ENCODE data around the gene RBM19. TPM values are rescaled to one million over a fixed set of nuclear protein-coding genes. Genes with fewer than 3 reads are reported as not detected.

The RBM19 gene
- total RNA-seq, 2 donors from 2014 or later: 15.3 to 15.6 TPM

GRCh38 chr12:113962733-113963132 lies 3.4 kb downstream of the RBM19 start:
- Histone ChIP-seq H3K36me3 (peaks cover 46% of the 10 kb centered on the region), H3K4me1 (peaks cover 0 to 16% of the 10 kb centered on the region in 2 donors), H3K27ac (no peak overlapping the region), H3K4me3 (no peak overlapping the region), H3K27me3 (no peaks in the 10 kb centered on the region), H3K9me3 (no peaks in the 10 kb centered on the region)
- DNase-seq (ENCODE audit: low spot score): no peak
- no peak for TF ChIP-seq CTCF (IDR thresholded peaks at IDR 0.05)

GRCh38 chr12:113961921-113962710 lies 4.0 kb downstream of the RBM19 start:
- no peak for TF ChIP-seq CTCF (IDR thresholded peaks at IDR 0.05)
- Histone ChIP-seq H3K27me3 (no peaks in the 10 kb centered on the region), H3K4me1 (peaks cover 0 to 13% of the 10 kb centered on the region in 2 donors), H3K36me3 (peaks cover 52% of the 10 kb centered on the region), H3K27ac (no peak overlapping the region), H3K9me3 (no peaks in the 10 kb centered on the region), H3K4me3 (no peak overlapping the region)
- no peak for DNase-seq (ENCODE audit: low spot score)

GRCh38 chr12:113960030-113960429 lies 6.1 kb downstream of the RBM19 start:
- H3K4me1 ChIP-seq: no peaks in the 10 kb centered on the region
- no peak for TF ChIP-seq CTCF (IDR thresholded peaks at IDR 0.05)
- no peaks in the 10 kb centered on the region for H3K27me3 ChIP-seq
- H3K27ac ChIP-seq: no peak overlapping the region
- peaks cover 65% of the 10 kb centered on the region for H3K36me3 ChIP-seq
- DNase-seq (ENCODE audit: low spot score): no peak
- H3K9me3 ChIP-seq: no peaks in the 10 kb centered on the region
- H3K4me3 ChIP-seq: no peak overlapping the region

GRCh38 chr12:113959096-113959495 lies 7.0 kb downstream of the RBM19 start:
- no peak for TF ChIP-seq CTCF (IDR thresholded peaks at IDR 0.05)
- H3K36me3 ChIP-seq: peaks cover 74% of the 10 kb centered on the region
- H3K4me1 ChIP-seq: no peaks in the 10 kb centered on the region
- no peak for DNase-seq (ENCODE audit: low spot score)
- H3K27ac ChIP-seq: no peak overlapping the region
- no peaks in the 10 kb centered on the region for H3K27me3 ChIP-seq
- H3K4me3 ChIP-seq: no peak overlapping the region
- no peaks in the 10 kb centered on the region for H3K9me3 ChIP-seq

GRCh38 chr12:113958108-113958507 lies 8.0 kb downstream of the RBM19 start:
- TF ChIP-seq CTCF (IDR thresholded peaks at IDR 0.05): no peak
- Histone ChIP-seq H3K27me3 (no peaks in the 10 kb centered on the region), H3K4me3 (no peak overlapping the region), H3K27ac (no peak overlapping the region), H3K9me3 (no peaks in the 10 kb centered on the region), H3K4me1 (no peaks in the 10 kb centered on the region), H3K36me3 (peaks cover 84% of the 10 kb centered on the region)
- DNase-seq (ENCODE audit: low spot score): no peak

GRCh38 chr12:113957627-113958026 lies 8.5 kb downstream of the RBM19 start:
- no peak for TF ChIP-seq CTCF (IDR thresholded peaks at IDR 0.05)
- Histone ChIP-seq H3K4me1 (no peaks in the 10 kb centered on the region), H3K27ac (no peak overlapping the region), H3K27me3 (no peaks in the 10 kb centered on the region), H3K36me3 (peaks cover 86% of the 10 kb centered on the region), H3K4me3 (no peak overlapping the region), H3K9me3 (no peaks in the 10 kb centered on the region)
- no peak for DNase-seq (ENCODE audit: low spot score)

All from right atrium auricular region (tissue), 2 donors.